ENCODE data around the gene CACNG6.

Gene CACNG6

GRCh38 chr19:54021932-54022331 lies 30.5 kb downstream of the CACNG6 start:
- TF ChIP-seq YY1 (IDR thresholded peaks at IDR 0.05; ENCODE audit: low read depth) (no peak), ZBTB7A (IDR thresholded peaks at IDR 0.05; ENCODE audit: low read depth) (no peak), EGR1 (IDR thresholded peaks at IDR 0.05) (no peak), NFIC (IDR thresholded peaks at IDR 0.05) (no peak), EP300 (IDR thresholded peaks at IDR 0.05; ENCODE audit: borderline replicate concordance) (no peak), CREB1 (IDR thresholded peaks at IDR 0.05; ENCODE audit: low read depth) (no peak), FOXM1 (IDR thresholded peaks at IDR 0.05; ENCODE audit: borderline replicate concordance, low read depth) (no peak), CEBPB (IDR thresholded peaks at IDR 0.05) (no peak), RAD21 (IDR thresholded peaks at IDR 0.05; ENCODE audit: low read depth) (no peak), TCF12 (IDR thresholded peaks at IDR 0.05; ENCODE audit: low read depth) (no peak), TAF1 (IDR thresholded peaks at IDR 0.05; ENCODE audit: low read depth) (no peak), REST (IDR thresholded peaks at IDR 0.05; ENCODE audit: low read depth) (no peak), TEAD4 (IDR thresholded peaks at IDR 0.05) (no peak)
- TF ChIP-seq, protein P1, sequence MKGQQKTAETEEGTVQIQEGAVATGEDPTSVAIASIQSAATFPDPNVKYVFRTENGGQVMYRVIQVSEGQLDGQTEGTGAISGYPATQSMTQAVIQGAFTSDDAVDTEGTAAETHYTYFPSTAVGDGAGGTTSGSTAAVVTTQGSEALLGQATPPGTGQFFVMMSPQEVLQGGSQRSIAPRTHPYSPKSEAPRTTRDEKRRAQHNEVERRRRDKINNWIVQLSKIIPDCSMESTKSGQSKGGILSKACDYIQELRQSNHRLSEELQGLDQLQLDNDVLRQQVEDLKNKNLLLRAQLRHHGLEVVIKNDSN (IDR thresholded peaks at IDR 0.05) = no peak
- TF ChIP-seq, protein P2, sequence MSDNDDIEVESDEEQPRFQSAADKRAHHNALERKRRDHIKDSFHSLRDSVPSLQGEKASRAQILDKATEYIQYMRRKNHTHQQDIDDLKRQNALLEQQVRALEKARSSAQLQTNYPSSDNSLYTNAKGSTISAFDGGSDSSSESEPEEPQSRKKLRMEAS (IDR thresholded peaks at IDR 0.05) = no peak

DNA sequence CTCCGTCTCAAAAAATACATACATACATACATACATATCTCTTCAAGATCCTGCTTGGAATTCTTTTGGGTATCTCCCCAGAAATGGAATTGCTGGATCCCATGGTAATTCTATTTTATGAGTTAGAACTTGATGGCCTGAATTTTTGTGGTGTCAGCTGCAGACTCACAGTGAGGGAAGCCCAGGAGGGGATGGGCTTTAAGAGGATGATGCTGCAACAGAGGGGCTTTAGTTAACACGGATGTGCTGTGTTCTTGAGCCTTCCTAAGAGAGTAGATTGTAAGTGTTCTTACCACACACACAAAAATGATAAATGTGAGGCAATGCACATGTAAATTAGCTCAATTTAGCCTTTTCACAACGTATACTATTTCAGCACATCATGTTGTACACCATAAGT lies 31.8 kb downstream of the CACNG6 start:
- TF ChIP-seq YY1 (IDR thresholded peaks at IDR 0.05; ENCODE audit: low read depth) (no peak), CEBPB (IDR thresholded peaks at IDR 0.05) (no peak)

DNA sequence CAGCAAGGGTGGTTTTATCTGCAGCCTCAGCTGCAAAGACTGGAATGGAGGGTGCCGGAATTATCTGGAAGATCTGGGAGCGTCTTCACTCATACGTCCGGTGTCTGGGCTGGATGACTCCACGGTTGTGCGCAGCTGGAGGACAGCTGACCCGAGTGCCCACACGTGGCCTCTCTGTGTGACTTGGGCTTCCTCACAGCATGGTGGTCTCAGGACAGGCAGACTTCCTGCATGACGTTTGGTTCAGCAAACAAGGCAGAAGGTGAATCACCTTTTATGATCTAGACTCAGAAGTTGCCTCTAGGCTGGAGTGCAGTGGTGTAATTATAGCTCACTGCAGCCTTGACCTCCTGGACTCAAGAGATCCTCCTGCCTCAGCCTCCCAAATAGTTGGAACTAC lies 33.2 kb downstream of the CACNG6 start:
- TF ChIP-seq CREB1 (IDR thresholded peaks at IDR 0.05; ENCODE audit: low read depth) = no peak

- TF ChIP-seq TEAD4 (IDR thresholded peaks at IDR 0.05) (no peak), YY1 (IDR thresholded peaks at IDR 0.05; ENCODE audit: low read depth) (no peak), REST (IDR thresholded peaks at IDR 0.05; ENCODE audit: low read depth) (no peak), FOXM1 (IDR thresholded peaks at IDR 0.05; ENCODE audit: borderline replicate concordance, low read depth) (no peak), CEBPB (IDR thresholded peaks at IDR 0.05) (no peak)
Observed at GRCh38 chr19:54026656-54027055, 35.2 kb downstream of the CACNG6 start.

DNA sequence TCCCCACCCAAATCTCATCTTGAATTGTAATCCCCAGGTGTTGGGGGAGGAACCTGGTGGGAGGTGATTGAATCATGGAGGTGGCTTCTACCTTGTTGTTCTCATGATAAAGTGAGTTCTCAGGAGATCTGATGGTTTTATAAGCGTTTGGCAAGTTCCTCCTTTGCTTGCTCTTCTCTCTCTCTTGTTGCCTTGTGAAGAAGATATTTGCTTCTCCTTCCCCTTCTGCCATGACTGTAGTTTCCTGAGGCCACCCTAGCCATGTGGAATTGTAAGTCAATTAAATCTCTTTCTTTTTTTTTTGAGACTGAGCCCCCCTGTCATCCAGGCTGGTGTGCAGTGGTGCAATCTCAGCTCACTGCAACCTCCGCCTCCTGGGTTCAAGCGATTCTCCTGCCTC lies 37.9 kb downstream of the CACNG6 start:
- no peak for TF ChIP-seq REST (IDR thresholded peaks at IDR 0.05; ENCODE audit: low read depth)
- no peak for TF ChIP-seq YY1 (IDR thresholded peaks at IDR 0.05; ENCODE audit: low read depth)
- no peak for TF ChIP-seq CEBPB (IDR thresholded peaks at IDR 0.05)
- TF ChIP-seq EP300 (IDR thresholded peaks at IDR 0.05; ENCODE audit: borderline replicate concordance) = no peak
- TF ChIP-seq TEAD4 (IDR thresholded peaks at IDR 0.05) = no peak
- no peak for TF ChIP-seq FOXM1 (IDR thresholded peaks at IDR 0.05; ENCODE audit: borderline replicate concordance, low read depth)
- TF ChIP-seq CREB1 (IDR thresholded peaks at IDR 0.05; ENCODE audit: low read depth) = no peak
- TF ChIP-seq, protein P2 (IDR thresholded peaks at IDR 0.05) = no peak
- no peak for TF ChIP-seq RAD21 (IDR thresholded peaks at IDR 0.05; ENCODE audit: low read depth)

DNA sequence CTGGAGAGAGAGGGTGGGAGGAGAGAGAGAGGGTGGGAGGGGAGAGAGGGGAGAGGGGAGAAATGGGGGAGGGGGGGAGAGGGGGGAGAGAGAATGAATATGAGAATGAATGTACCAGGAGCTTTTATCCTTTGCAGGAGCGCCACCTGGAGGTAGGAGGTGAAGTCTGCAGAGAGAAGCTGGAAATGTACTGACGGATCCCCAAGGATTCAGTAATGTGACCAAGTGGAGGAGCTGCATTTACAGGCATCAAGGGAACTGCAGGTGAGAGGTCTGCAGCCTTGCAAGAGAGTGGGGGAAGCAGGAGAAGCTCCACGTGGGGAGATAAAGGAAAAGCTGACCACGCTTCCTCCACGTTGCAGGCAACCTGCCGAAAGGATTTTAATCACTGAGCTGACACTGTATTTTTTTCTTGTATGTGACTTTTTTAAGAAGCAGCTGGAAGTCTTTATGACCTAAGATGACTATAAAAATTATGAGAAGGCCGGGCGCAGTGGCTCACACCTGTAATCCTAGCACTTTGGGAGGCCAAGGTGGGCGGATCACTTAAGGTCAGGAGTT lies 38.6 kb downstream of the CACNG6 start:
- TF ChIP-seq, protein P1 (IDR thresholded peaks at IDR 0.05) = no peak
- TF ChIP-seq RAD21 (IDR thresholded peaks at IDR 0.05; ENCODE audit: low read depth) (peak; percentile 75), REST (IDR thresholded peaks at IDR 0.05; ENCODE audit: low read depth) (no peak), FOXM1 (IDR thresholded peaks at IDR 0.05; ENCODE audit: borderline replicate concordance, low read depth) (no peak)
